HG03469 (cell line): ENCODE results near the gene CCDC28B.

Source experiments
- ATAC-seq: cut with Tn5 transposase; IDR thresholded peaks from one replicate; pipeline ENCODE4 v1.9.1; 2021; ENCODE audit warnings: mild to moderate bottlenecking, moderate library complexity, moderate number of reproducible peaks; ENCODE audit not compliant: unreplicated experiment

CCDC28B gene

GRCh38 chr1:32220746-32221580 lies 20.6 kb downstream of the CCDC28B start:
- no peak for ATAC-seq

GRCh38 chr1:32221581-32221979 lies 21.2 kb downstream of the CCDC28B start:
- ATAC-seq: no peak

GRCh38 chr1:32221980-32222755 lies 21.8 kb downstream of the CCDC28B start, which contains the start of the genes EIF3I and TMEM234:
EIF3I (plus strand) TSS chr1:32222407; CDS start chr1:32222442, 35 bp downstream.
TMEM234 (minus strand) TSS chr1:32222353; CDS start chr1:32222322, 31 bp downstream.
- ATAC-seq: peak; percentile 84

- ATAC-seq: no peak
Observed at GRCh38 chr1:32223683-32224082, 23.3 kb downstream of the CCDC28B start.

GRCh38 chr1:32224285-32224684 lies 23.9 kb downstream of the CCDC28B start:
- no peak for ATAC-seq

- ATAC-seq: no peak
Observed at GRCh38 chr1:32228771-32229170, 28.4 kb downstream of the CCDC28B start.

- no peak for ATAC-seq
Observed at GRCh38 chr1:32231843-32232432, 31.5 kb downstream of the CCDC28B start.

GRCh38 chr1:32232558-32233304 lies 32.3 kb downstream of the CCDC28B start:
- ATAC-seq: no peak

- ATAC-seq: no peak
Observed at GRCh38 chr1:32234792-32235191, 34.4 kb downstream of the CCDC28B start.

GRCh38 chr1:32239337-32239736 lies 38.9 kb downstream of the CCDC28B start:
- ATAC-seq: no peak

GRCh38 chr1:32239790-32240139 lies 39.4 kb downstream of the CCDC28B start:
- no peak for ATAC-seq

- no peak for ATAC-seq
Observed at GRCh38 chr1:32240140-32240951, 40.0 kb downstream of the CCDC28B start.

- ATAC-seq: no peak
Observed at GRCh38 chr1:32241001-32241763, 40.8 kb downstream of the CCDC28B start.

- no peak for ATAC-seq
Observed at GRCh38 chr1:32242341-32242851, 42.0 kb downstream of the CCDC28B start.

- ATAC-seq: no peak
Observed at GRCh38 chr1:32246888-32247273, 46.5 kb downstream of the CCDC28B start, which contains the start of gene FAM167B. FAM167B (plus strand) TSS chr1:32247222; CDS start chr1:32247422, 200 bp downstream.

GRCh38 chr1:32247452-32247851 lies 47.1 kb downstream of the CCDC28B start:
- no peak for ATAC-seq

- ATAC-seq: no peak
Observed at GRCh38 chr1:32247983-32248889, 47.8 kb downstream of the CCDC28B start.
